Trophoblast cell (in vitro differentiated cells and primary cell): ENCODE results near the gene PREX1.

Experiments used
- DNase-seq, 2 donors: peaks; one replicate each; pipeline ENCODE4 v3.0.0-alpha.2; 2016
- H2AFZ ChIP-seq: 2 replicates; pipeline ENCODE4 v1.6.1; 2013; ENCODE audit warnings: low read length, moderate library complexity, mild to moderate bottlenecking; ENCODE audit not compliant: insufficient read depth, poor library complexity
- H2AK5ac ChIP-seq: 2 replicates; pipeline ENCODE4 v1.6.1; 2013; ENCODE audit warnings: mild to moderate bottlenecking, low read length
- H2BK120ac ChIP-seq: 2 replicates; pipeline ENCODE4 v1.6.1; 2013; ENCODE audit warnings: low read length, mild to moderate bottlenecking, moderate library complexity; ENCODE audit not compliant: insufficient read depth, poor library complexity
- H2BK12ac ChIP-seq: 2 replicates; pipeline ENCODE4 v1.6.1; 2013; ENCODE audit warnings: mild to moderate bottlenecking, low read length, moderate library complexity
- H2BK5ac ChIP-seq: 2 replicates; pipeline ENCODE4 v1.6.1; 2013; ENCODE audit warnings: low read length, low read depth, moderate library complexity, mild to moderate bottlenecking; ENCODE audit not compliant: poor library complexity
- H3K14ac ChIP-seq: 2 replicates; pipeline ENCODE4 v1.6.1; 2013; ENCODE audit warnings: mild to moderate bottlenecking, low read length
- H3K18ac ChIP-seq: 2 replicates; pipeline ENCODE4 v1.6.1; 2013; ENCODE audit warnings: mild to moderate bottlenecking, low read length
- H3K23ac ChIP-seq: 2 replicates; pipeline ENCODE4 v1.6.1; 2013; ENCODE audit warnings: low read length
- H3K27ac ChIP-seq: 2 replicates; pipeline ENCODE4 v1.5.1; 2013; ENCODE audit warnings: low read depth, mild to moderate bottlenecking, inconsistent platforms, low read length, moderate library complexity
- H3K27me3 ChIP-seq: 2 replicates; pipeline ENCODE4 v1.6.1; 2013; ENCODE audit warnings: inconsistent platforms, mild to moderate bottlenecking, low read length, moderate library complexity; ENCODE audit not compliant: insufficient read depth
- H3K36me3 ChIP-seq, 2 experiments: 1 replicate in 1 of 2; 2 replicates in 1 of 2; pipeline ENCODE4 v1.6.1; 2013; ENCODE audit warnings: low read length in 2 of 2, mild to moderate bottlenecking in 2 of 2, moderate library complexity in 1 of 2; ENCODE audit not compliant: insufficient read depth in 2 of 2, control insufficient read depth in 1 of 2
- H3K4ac ChIP-seq: 2 replicates; pipeline ENCODE4 v1.6.1; 2013; ENCODE audit warnings: low read depth, mild to moderate bottlenecking, low read length, moderate library complexity
- H3K4me1 ChIP-seq, 2 experiments: 1 replicate in 1 of 2; 2 replicates in 1 of 2; pipeline ENCODE4 v1.6.1; 2013; ENCODE audit warnings: low read length in 2 of 2, mild to moderate bottlenecking in 2 of 2, moderate library complexity in 1 of 2; ENCODE audit not compliant: insufficient read depth in 2 of 2, control insufficient read depth in 1 of 2
- H3K4me2 ChIP-seq: 2 replicates; pipeline ENCODE4 v1.6.1; 2013; ENCODE audit warnings: inconsistent platforms, mild to moderate bottlenecking, low read length, moderate library complexity
- H3K4me3 ChIP-seq: 2 replicates; pipeline ENCODE4 v1.5.1; 2013; ENCODE audit warnings: mild to moderate bottlenecking, low read depth, low read length, inconsistent platforms
- H3K79me1 ChIP-seq: one replicate; pipeline ENCODE4 v1.6.1; 2013; ENCODE audit warnings: low read length
- H3K79me2 ChIP-seq: 2 replicates; pipeline ENCODE4 v1.6.1; 2013; ENCODE audit warnings: low read length, mild to moderate bottlenecking; ENCODE audit not compliant: control insufficient read depth, insufficient read depth, poor library complexity
- H3K9ac ChIP-seq: 2 replicates; pipeline ENCODE4 v1.6.1; 2013; ENCODE audit warnings: mild to moderate bottlenecking, low read length
- H3K9me3 ChIP-seq: 2 replicates; pipeline ENCODE4 v1.6.1; 2013; ENCODE audit warnings: low read depth, mild to moderate bottlenecking, control low read depth, inconsistent platforms, low read length; ENCODE audit not compliant: insufficient read depth
- H4K12ac ChIP-seq: 2 replicates; pipeline ENCODE4 v1.6.1; 2013; ENCODE audit warnings: low read depth, mild to moderate bottlenecking, low read length, moderate library complexity
- H4K8ac ChIP-seq: 2 replicates; pipeline ENCODE4 v1.6.1; 2013; ENCODE audit warnings: low read depth, mild to moderate bottlenecking, low read length, moderate library complexity
- H4K91ac ChIP-seq: one replicate; pipeline ENCODE4 v1.6.1; 2013; ENCODE audit warnings: low read depth, mild to moderate bottlenecking, low read length, moderate library complexity
- whole genome bisulfite sequencing: extraction: QIAGEN DNeasy Blood & Tissue Kit; methylation state at CpG from one replicate; pipeline ENCODE4 v1.1.7; 2013; ENCODE audit warnings: missing lambda C conversion rate; ENCODE audit not compliant: insufficient read length, insufficient coverage; ENCODE audit errors: extremely low coverage; 5-methylcytosine and 5-hydroxymethylcytosine counted together

The PREX1 gene

GRCh38 chr20:48681873-48682426 is 145.8 kb downstream of the PREX1 start:
- no peak overlapping the region for H2BK120ac ChIP-seq

GRCh38 chr20:48681201-48681872 is 146.5 kb downstream of the PREX1 start:
- Histone ChIP-seq H3K9ac (no peak overlapping the region), H3K27ac (no peak overlapping the region), H3K4me1 (peaks cover 4 to 5% of the 10 kb centered on the region in 2 experiments), H4K8ac (no peak overlapping the region), H2BK5ac (no peak overlapping the region), H2AFZ (no peak overlapping the region), H3K4me3 (no peak overlapping the region), H2AK5ac (no peak overlapping the region), H3K9me3 (no peaks in the 10 kb centered on the region), H3K14ac (no peak overlapping the region), H3K18ac (no peak overlapping the region), H3K36me3 (no peaks in the 10 kb centered on the region), H4K91ac (no peak overlapping the region), H3K79me1 (no peaks in the 10 kb centered on the region), H2BK12ac (no peak overlapping the region), H3K4me2 (no peak overlapping the region), H3K27me3 (no peaks in the 10 kb centered on the region), H3K23ac (no peak overlapping the region), H3K4ac (no peak overlapping the region), H2BK120ac (no peak overlapping the region), H4K12ac (no peak overlapping the region), H3K79me2 (no peaks in the 10 kb centered on the region)
- no CpG with 5 or more reads among the region's 6 CpGs for WGBS
- no peak for DNase-seq

More at GRCh38 chr20:48681873-48682426, 145.8 kb downstream of the PREX1 start:
- Histone ChIP-seq H3K18ac (no peak overlapping the region), H3K27ac (no peak overlapping the region), H3K4me3 (no peak overlapping the region), H3K14ac (no peak overlapping the region), H2AK5ac (no peak overlapping the region), H4K8ac (no peak overlapping the region), H3K9ac (no peak overlapping the region), H3K27me3 (no peaks in the 10 kb centered on the region), H3K4me1 (peaks cover 4 to 5% of the 10 kb centered on the region in 2 experiments), H3K79me1 (no peaks in the 10 kb centered on the region), H4K12ac (no peak overlapping the region), H2BK5ac (no peak overlapping the region), H3K4ac (no peak overlapping the region), H3K23ac (no peak overlapping the region), H3K36me3 (no peaks in the 10 kb centered on the region), H4K91ac (no peak overlapping the region), H3K79me2 (no peaks in the 10 kb centered on the region), H3K9me3 (no peaks in the 10 kb centered on the region), H2BK12ac (no peak overlapping the region), H2AFZ (no peak overlapping the region), H3K4me2 (no peak overlapping the region)
- peak in 1 of 2 donors; percentile 45 for DNase-seq
- 100% methylated on average over 1 of the region's 6 CpGs for WGBS

DNA sequence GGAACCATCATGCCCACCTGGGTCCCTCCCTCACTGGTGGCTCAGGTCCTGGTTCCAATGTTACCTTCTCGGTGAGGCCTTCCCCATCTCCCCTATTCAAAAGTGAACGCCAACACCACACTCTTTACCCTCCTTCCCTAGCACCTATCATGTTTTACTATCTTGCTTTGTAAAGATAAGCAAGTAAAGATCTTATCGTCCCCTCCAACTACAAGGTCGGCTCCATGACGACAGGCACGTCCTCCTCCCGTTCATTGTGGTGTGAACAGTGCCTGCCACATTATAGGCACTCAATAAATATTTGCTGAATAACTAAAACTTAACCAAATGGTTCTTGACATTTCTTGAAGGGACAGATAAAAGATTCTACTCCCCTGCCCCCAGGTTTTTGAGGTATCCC is 147.1 kb downstream of the PREX1 start:
- H2BK12ac ChIP-seq: no peak overlapping the region
- no peak overlapping the region for H2BK5ac ChIP-seq
- no peaks in the 10 kb centered on the region for H3K36me3 ChIP-seq
- H4K12ac ChIP-seq: no peak overlapping the region
- H4K8ac ChIP-seq: no peak overlapping the region
- no peak overlapping the region for H3K4ac ChIP-seq
- H3K23ac ChIP-seq: no peak overlapping the region
- H3K9ac ChIP-seq: no peak overlapping the region
- H3K4me3 ChIP-seq: no peak overlapping the region
- no peak overlapping the region for H3K27ac ChIP-seq
- 100% methylated on average over 1 of the region's 7 CpGs for WGBS
- no peak overlapping the region for H2AFZ ChIP-seq
- H3K14ac ChIP-seq: no peak overlapping the region
- H3K79me2 ChIP-seq: no peaks in the 10 kb centered on the region
- no peak overlapping the region for H2AK5ac ChIP-seq
- no peak overlapping the region for H3K4me2 ChIP-seq
- H2BK120ac ChIP-seq: no peak overlapping the region
- no peaks in the 10 kb centered on the region for H3K79me1 ChIP-seq
- peaks cover 4 to 5% of the 10 kb centered on the region in 2 experiments for H3K4me1 ChIP-seq
- no peaks in the 10 kb centered on the region for H3K9me3 ChIP-seq
- H3K18ac ChIP-seq: no peak overlapping the region
- peak; percentile 26 to 78 for DNase-seq
- no peak overlapping the region for H4K91ac ChIP-seq
- no peaks in the 10 kb centered on the region for H3K27me3 ChIP-seq

GRCh38 chr20:48679599-48679998 is 148.2 kb downstream of the PREX1 start:
- Histone ChIP-seq H3K79me2 (no peaks in the 10 kb centered on the region), H3K4me1 (peaks cover 2 to 3% of the 10 kb centered on the region in 2 experiments)
- WGBS: no CpG with 5 or more reads among the region's 14 CpGs

More at GRCh38 chr20:48679599-48679998, 148.2 kb downstream of the PREX1 start:
- H3K79me1 ChIP-seq: no peaks in the 10 kb centered on the region
- H4K91ac ChIP-seq: no peak overlapping the region
- no peak overlapping the region for H3K18ac ChIP-seq
- peak in 1 of 2 donors; percentile 32 for DNase-seq
- H4K12ac ChIP-seq: no peak overlapping the region
- no peak overlapping the region for H3K23ac ChIP-seq
- no peak overlapping the region for H3K4me2 ChIP-seq
- no peak overlapping the region for H2BK12ac ChIP-seq
- no peak overlapping the region for H2AK5ac ChIP-seq
- no peaks in the 10 kb centered on the region for H3K27me3 ChIP-seq
- H3K9me3 ChIP-seq: no peaks in the 10 kb centered on the region
- no peak overlapping the region for H2BK120ac ChIP-seq
- peak overlapping the region; percentile 2 for H3K4me3 ChIP-seq
- no peak overlapping the region for H2AFZ ChIP-seq
- no peak overlapping the region for H3K14ac ChIP-seq
- H3K36me3 ChIP-seq: no peaks in the 10 kb centered on the region
- H2BK5ac ChIP-seq: no peak overlapping the region
- no peak overlapping the region for H3K9ac ChIP-seq
- no peak overlapping the region for H3K27ac ChIP-seq
- no peak overlapping the region for H4K8ac ChIP-seq
- H3K4ac ChIP-seq: no peak overlapping the region
